Measurements from ENCODE around the gene FGFBP1. TPM values are rescaled to one million over a fixed set of nuclear protein-coding genes. Genes with fewer than 3 reads are reported as not detected.

Gene FGFBP1
- total RNA-seq, 1 donor from 2014 or later = 0.96 TPM

DNA sequence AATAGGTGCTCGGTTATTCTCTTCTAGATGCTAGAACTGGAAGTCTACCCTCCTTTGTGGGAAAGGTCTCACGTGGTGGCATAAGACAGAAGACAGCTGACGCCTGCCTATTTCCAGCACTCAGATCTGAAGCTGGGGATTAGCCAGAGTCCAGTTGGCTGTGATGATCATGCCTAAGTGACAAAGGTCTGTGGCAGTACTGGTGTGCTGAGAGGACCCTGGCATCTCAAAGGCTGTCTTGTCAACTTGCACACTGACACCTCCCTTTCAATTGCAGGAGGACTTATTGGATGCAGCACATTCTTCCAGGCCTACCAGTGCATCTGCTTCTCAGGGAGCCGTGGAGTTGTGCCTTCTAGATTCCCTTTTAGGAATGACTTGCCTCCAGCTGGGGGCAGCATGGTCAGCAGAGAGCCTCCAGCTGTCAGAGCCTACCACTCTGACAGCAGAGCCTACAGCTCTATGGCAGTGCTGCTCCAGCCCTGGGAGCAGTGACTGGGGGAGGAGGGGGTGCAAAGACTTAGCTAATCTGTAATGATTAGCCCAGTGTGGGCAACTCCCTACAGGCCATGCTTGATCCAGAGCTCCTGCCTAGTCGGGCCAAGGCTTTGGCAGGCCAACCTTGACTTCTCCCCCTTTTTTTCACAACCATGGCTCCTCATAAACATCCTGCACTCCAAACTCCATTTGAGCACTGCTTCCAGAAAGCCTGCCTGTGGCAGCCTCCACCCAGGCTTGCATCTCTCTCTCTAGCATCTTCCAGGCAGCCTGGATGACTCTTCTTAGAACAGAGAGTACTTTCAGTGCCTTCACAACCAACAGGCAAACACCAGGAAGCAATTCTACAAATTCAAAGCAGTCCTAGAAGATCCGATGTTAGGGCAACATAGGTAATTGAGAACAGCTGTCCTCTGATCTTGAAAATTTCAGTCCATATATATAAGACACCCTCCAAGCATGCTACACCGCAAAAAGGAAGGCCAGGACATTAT is 38.2 kb upstream of the FGFBP1 start:
- Mint-ChIP-seq H3K9me3 (no peaks in the 10 kb centered on the region), H3K27ac (no peak overlapping the region), H3K36me3 (no peaks in the 10 kb centered on the region), H3K27me3 (ENCODE audit: low read depth) (no peaks in the 10 kb centered on the region), H3K4me1 (peaks cover 2% of the 10 kb centered on the region), H3K4me3 (no peak overlapping the region)
- no peak for DNase-seq (ENCODE audit: low spot score in 2 of 2, unreplicated experiment in 2 of 2)
- TF ChIP-seq, protein P1, sequence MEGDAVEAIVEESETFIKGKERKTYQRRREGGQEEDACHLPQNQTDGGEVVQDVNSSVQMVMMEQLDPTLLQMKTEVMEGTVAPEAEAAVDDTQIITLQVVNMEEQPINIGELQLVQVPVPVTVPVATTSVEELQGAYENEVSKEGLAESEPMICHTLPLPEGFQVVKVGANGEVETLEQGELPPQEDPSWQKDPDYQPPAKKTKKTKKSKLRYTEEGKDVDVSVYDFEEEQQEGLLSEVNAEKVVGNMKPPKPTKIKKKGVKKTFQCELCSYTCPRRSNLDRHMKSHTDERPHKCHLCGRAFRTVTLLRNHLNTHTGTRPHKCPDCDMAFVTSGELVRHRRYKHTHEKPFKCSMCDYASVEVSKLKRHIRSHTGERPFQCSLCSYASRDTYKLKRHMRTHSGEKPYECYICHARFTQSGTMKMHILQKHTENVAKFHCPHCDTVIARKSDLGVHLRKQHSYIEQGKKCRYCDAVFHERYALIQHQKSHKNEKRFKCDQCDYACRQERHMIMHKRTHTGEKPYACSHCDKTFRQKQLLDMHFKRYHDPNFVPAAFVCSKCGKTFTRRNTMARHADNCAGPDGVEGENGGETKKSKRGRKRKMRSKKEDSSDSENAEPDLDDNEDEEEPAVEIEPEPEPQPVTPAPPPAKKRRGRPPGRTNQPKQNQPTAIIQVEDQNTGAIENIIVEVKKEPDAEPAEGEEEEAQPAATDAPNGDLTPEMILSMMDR (IDR thresholded peaks at IDR 0.05; ENCODE audit: unreplicated experiment) = no peak

DNA sequence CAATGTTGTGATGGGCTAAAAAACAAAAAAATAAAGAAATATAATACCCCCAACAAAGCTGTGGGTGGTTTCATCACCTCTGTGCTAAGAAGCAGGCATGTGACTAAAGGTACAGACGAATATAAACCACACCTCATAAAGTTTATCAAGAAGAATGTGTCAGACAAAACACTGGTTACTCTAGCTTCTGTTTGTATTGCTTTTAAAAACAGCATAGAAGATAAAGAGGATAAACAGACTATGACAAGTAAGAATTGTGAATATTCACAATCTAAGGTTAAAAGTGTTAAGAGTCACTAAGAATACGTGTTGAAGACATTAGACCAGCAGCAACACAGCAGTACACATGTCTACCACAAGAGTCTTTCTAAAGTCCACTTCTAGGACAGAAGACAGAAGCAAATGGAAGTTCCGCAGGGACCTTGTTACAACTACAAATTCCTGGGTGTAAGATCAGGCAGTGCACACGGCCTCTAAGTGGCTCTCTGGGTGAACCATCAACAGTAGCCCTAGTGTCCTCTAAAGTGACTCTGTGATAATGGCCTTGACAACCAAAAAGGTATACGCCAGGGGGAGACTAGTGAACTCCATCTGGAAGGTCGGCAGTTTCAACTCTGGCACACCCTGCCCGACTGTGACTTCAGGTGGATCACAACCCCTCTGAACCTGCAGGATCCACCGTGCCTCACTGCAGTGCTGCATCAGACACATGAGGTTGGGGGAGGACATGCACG is 32.7 kb upstream of the FGFBP1 start:
- Mint-ChIP-seq H3K9me3 (peaks cover 7% of the 10 kb centered on the region), H3K27ac (no peak overlapping the region), H3K36me3 (no peaks in the 10 kb centered on the region), H3K27me3 (ENCODE audit: low read depth) (no peaks in the 10 kb centered on the region), H3K4me1 (no peaks in the 10 kb centered on the region), H3K4me3 (no peak overlapping the region)
- TF ChIP-seq, protein P1 (IDR thresholded peaks at IDR 0.05; ENCODE audit: unreplicated experiment) = no peak
- no peak for DNase-seq (ENCODE audit: low spot score in 2 of 2, unreplicated experiment in 2 of 2)

DNA sequence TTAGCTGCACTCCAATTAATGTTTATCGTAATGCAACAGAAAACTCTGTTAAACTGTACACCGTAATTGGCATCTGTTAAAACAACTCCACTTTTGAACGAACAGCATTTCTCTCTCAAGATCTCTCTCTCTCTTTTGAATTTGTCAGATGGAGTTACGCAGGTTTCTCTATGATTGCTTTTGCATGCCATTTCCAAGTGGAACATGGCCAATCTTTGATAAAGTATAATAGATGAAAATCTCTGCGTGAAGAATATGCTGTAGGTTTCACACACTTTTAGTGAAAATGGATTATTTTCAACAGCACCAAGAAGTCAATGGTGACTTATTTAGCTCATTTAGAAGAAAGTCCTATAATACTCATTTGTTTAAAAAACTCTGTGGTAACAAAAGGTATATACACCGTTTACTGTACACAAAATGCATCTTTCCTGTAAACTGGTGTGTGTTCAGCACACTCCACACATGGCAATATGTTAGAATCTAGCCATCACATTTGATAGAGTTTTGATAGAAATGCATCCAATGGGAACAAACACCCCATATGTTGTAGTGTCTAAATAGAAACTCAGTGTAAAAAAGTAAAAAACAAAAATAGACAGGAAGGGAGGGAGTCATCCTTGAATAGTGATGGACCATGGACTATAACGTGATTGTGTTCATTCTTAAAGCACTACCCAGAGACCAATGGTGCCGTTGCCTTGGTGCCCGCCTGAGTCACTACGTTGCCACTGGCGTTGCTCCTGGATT is 30.2 kb upstream of the FGFBP1 start:
- TF ChIP-seq, protein P1 (IDR thresholded peaks at IDR 0.05; ENCODE audit: unreplicated experiment) = no peak
- Mint-ChIP-seq H3K36me3 (no peaks in the 10 kb centered on the region), H3K4me3 (no peak overlapping the region), H3K27me3 (ENCODE audit: low read depth) (no peaks in the 10 kb centered on the region), H3K27ac (no peak overlapping the region), H3K4me1 (no peaks in the 10 kb centered on the region), H3K9me3 (peaks cover 10% of the 10 kb centered on the region)
- DNase-seq (ENCODE audit: low spot score in 2 of 2, unreplicated experiment in 2 of 2) = no peak

DNA sequence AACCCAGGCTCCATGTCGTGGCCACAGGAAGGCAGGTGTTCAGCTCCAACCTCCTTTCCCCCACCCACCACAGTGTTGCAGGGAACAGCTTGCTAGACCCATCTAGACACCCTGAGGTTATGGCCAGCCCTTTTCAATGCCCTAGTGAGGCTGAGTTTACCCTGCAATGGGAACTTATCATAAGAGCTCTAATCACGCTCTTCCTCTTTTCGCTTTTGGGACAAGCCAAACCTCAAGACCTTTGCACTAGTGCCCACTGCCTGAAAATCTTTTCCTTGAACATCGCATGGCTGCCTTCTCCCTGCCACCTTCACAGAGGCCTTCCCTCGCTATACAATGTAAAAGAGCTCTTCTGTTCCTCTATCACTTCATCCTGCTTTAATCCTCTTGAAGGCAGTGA is 26.8 kb upstream of the FGFBP1 start:
- no peak for DNase-seq (ENCODE audit: low spot score in 2 of 2, unreplicated experiment in 2 of 2)
- TF ChIP-seq, protein P1 (IDR thresholded peaks at IDR 0.05; ENCODE audit: unreplicated experiment) = no peak
- Mint-ChIP-seq H3K27ac (no peak overlapping the region), H3K9me3 (peaks cover 10% of the 10 kb centered on the region), H3K4me1 (no peaks in the 10 kb centered on the region), H3K4me3 (no peak overlapping the region), H3K36me3 (no peaks in the 10 kb centered on the region), H3K27me3 (ENCODE audit: low read depth) (no peaks in the 10 kb centered on the region)

DNA sequence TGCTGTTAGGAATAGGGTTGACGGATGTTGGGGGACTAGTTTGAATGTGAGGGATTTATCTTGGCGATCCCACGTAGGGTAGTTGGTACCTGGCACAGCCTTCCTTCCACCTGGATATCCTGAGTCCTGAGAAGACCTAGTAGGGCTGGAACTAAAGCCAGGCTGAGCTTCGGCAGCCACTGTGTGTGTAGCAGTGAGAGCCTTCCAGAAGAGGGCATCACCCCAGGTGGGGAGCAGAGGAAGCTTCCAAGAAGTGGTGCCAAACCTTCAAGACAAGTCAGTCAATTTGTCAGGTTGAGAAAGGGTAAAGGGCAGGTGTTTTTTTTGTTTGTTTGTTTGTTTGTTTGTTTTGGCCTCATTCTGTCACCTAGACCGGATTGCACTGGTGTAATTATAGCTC is 25.6 kb upstream of the FGFBP1 start:
- no peak for DNase-seq (ENCODE audit: low spot score in 2 of 2, unreplicated experiment in 2 of 2)
- TF ChIP-seq, protein P1 (IDR thresholded peaks at IDR 0.05; ENCODE audit: unreplicated experiment) = no peak
- H3K27me3 Mint-ChIP-seq (ENCODE audit: low read depth) = no peaks in the 10 kb centered on the region
- H3K4me1 Mint-ChIP-seq = no peaks in the 10 kb centered on the region
- H3K27ac Mint-ChIP-seq = no peak overlapping the region
- H3K4me3 Mint-ChIP-seq = no peak overlapping the region
- H3K9me3 Mint-ChIP-seq = peaks cover 10% of the 10 kb centered on the region
- no peaks in the 10 kb centered on the region for H3K36me3 Mint-ChIP-seq

Measured in mesothelial cell of epicardium (in vitro differentiated cells).